EH (cell line): Measurements from ENCODE around the gene LIMA1.

Experiments used
- DNase-seq: peaks from one replicate; pipeline ENCODE4 v3.0.0-alpha.2; 2015; ENCODE audit warnings: low read depth

The LIMA1 gene

GRCh38 chr12:50217202-50217601, 66.1 kb downstream of the LIMA1 start:
- no peak for DNase-seq

- peak; percentile 73 for DNase-seq
Measured at GRCh38 chr12:50215033-50215432, 68.3 kb downstream of the LIMA1 start.

GRCh38 chr12:50214018-50214417, 69.3 kb downstream of the LIMA1 start:
- DNase-seq, result no peak

- no peak for DNase-seq
Measured at GRCh38 chr12:50213439-50213838, 69.9 kb downstream of the LIMA1 start.

GRCh38 chr12:50212071-50212467, 71.3 kb downstream of the LIMA1 start:
- DNase-seq, result no peak

GRCh38 chr12:50211392-50212070, 71.8 kb downstream of the LIMA1 start:
- peak; percentile 83 for DNase-seq

GRCh38 chr12:50207424-50207823, 75.9 kb downstream of the LIMA1 start:
- DNase-seq, result no peak

- no peak for DNase-seq
Measured at GRCh38 chr12:50205648-50206047, 77.7 kb downstream of the LIMA1 start.

GRCh38 chr12:50203691-50204090, 79.6 kb downstream of the LIMA1 start:
- no peak for DNase-seq

GRCh38 chr12:50201987-50202521, 81.3 kb downstream of the LIMA1 start:
- peak; percentile 99 for DNase-seq

- DNase-seq, result peak; percentile 97
Measured at GRCh38 chr12:50200552-50201273, 82.6 kb downstream of the LIMA1 start.

- DNase-seq, result no peak
Measured at GRCh38 chr12:50198829-50199228, 84.5 kb downstream of the LIMA1 start.

GRCh38 chr12:50197297-50197727, 86.0 kb downstream of the LIMA1 start:
- DNase-seq, result peak; percentile 54

- DNase-seq, result no peak
Measured at GRCh38 chr12:50196537-50196936, 86.8 kb downstream of the LIMA1 start.

GRCh38 chr12:50195832-50196231, 87.5 kb downstream of the LIMA1 start:
- peak; percentile 76 for DNase-seq

- peak; percentile 71 for DNase-seq
Measured at GRCh38 chr12:50192908-50193307, 90.4 kb downstream of the LIMA1 start.

GRCh38 chr12:50192236-50192635, 91.1 kb downstream of the LIMA1 start:
- no peak for DNase-seq

GRCh38 chr12:50190859-50191258, 92.5 kb downstream of the LIMA1 start:
- DNase-seq, result no peak

GRCh38 chr12:50188875-50189575, 94.3 kb downstream of the LIMA1 start:
- no peak for DNase-seq

- peak; percentile 75 for DNase-seq
Measured at GRCh38 chr12:50188241-50188781, 95.0 kb downstream of the LIMA1 start.

GRCh38 chr12:50187084-50187900, 96.0 kb downstream of the LIMA1 start:
- peak; percentile 97 for DNase-seq

GRCh38 chr12:50186681-50187080, 96.6 kb downstream of the LIMA1 start:
- peak; percentile 89 for DNase-seq
